Smooth muscle cell (in vitro differentiated cells): ENCODE measurements around the gene SLC25A36. TPM values are rescaled to one million over a fixed set of nuclear protein-coding genes. Genes with fewer than 3 reads are reported as not detected.

Experiments used
- DNase-seq: peaks from one replicate; lab custom pipeline; 2025; ENCODE audit not compliant: unreplicated experiment; lab: John Stamatoyannopoulos, UW
- H2AFZ ChIP-seq: fragments of 200-600 bp; sonication (generic); 2 replicates; pipeline ENCODE4 v1.6.0; 2016; ENCODE audit warnings: antibody characterized with exemption, low read depth, mild to moderate bottlenecking
- H3F3A ChIP-seq: fragments of 200-600 bp; sonication (generic); 2 replicates; pipeline ENCODE4 v1.6.0; 2017; ENCODE audit warnings: antibody characterized with exemption, low read depth
- H3K27ac ChIP-seq: fragments of 200-600 bp; sonication (generic); 2 replicates; pipeline ENCODE4 v1.5.1; 2016; ENCODE audit warnings: low read depth, mild to moderate bottlenecking
- H3K27me3 ChIP-seq: fragments of 200-600 bp; sonication (generic); 2 replicates; pipeline ENCODE4 v1.6.1; 2016; ENCODE audit warnings: low read depth, mild to moderate bottlenecking
- H3K36me3 ChIP-seq: fragments of 200-600 bp; sonication (generic); 2 replicates; pipeline ENCODE4 v1.5.1; 2016; ENCODE audit warnings: low read depth
- H3K4me1 ChIP-seq: fragments of 200-600 bp; sonication (generic); 2 replicates; pipeline ENCODE4 v1.5.1; 2016; ENCODE audit warnings: low read depth
- H3K4me2 ChIP-seq: fragments of 200-600 bp; sonication (generic); 2 replicates; pipeline ENCODE4 v1.6.0; 2016; ENCODE audit warnings: mild to moderate bottlenecking
- H3K4me3 ChIP-seq: fragments of 200-600 bp; sonication (generic); 2 replicates; pipeline ENCODE4 v1.5.1; 2016; ENCODE audit warnings: mild to moderate bottlenecking
- H3K79me2 ChIP-seq: fragments of 200-600 bp; sonication (generic); 2 replicates; pipeline ENCODE4 v1.6.0; 2016; ENCODE audit warnings: low read depth, mild to moderate bottlenecking
- H3K9ac ChIP-seq: fragments of 200-600 bp; sonication (generic); 2 replicates; pipeline ENCODE4 v1.6.0; 2016; ENCODE audit warnings: low read depth
- H3K9me3 ChIP-seq: fragments of 200-600 bp; sonication (generic); replicated peaks from 2 replicates; pipeline ENCODE4 v1.5.1; 2016; ENCODE audit warnings: low read depth
- H4K20me1 ChIP-seq: fragments of 200-600 bp; sonication (generic); 2 replicates; pipeline ENCODE4 v1.6.0; 2016; ENCODE audit warnings: low read depth
- WGBS: methylation state at CpG from one replicate; pipeline ENCODE4 v1.1.7; 2016; ENCODE audit warnings: low lambda C conversion rate; 5-methylcytosine and 5-hydroxymethylcytosine counted together
- polyA plus RNA-seq: library from polyadenylated mRNA; unstranded; fragments of >200 nt; fragmentation: Nextera tagmentation; extraction: Ambion mirVana; gene quantifications from 2 replicates; pipeline ENCODE4 v1.2.1, GENCODE V29; 2016
- total RNA-seq: library from RNA; depleted of rRNA; stranded (reverse); fragments of >200 nt; gene quantifications from 2 replicates; pipeline ENCODE4 v1.2.3, GENCODE V29; 2014
- TF ChIP-seq, protein P1 (sequence below): fragments of 200-600 bp; sonication (generic); IDR thresholded peaks from 2 replicates; pipeline ENCODE4 v1.5.1; 2017; ENCODE audit warnings: borderline replicate concordance, mild to moderate bottlenecking, antibody characterized with exemption; ENCODE audit not compliant: insufficient read depth, poor library complexity, severe bottlenecking

SLC25A36 gene
- total and polyA plus RNA-seq, 2 experiments from 2014 or later: 27.6 to 79.2 TPM

DNA sequence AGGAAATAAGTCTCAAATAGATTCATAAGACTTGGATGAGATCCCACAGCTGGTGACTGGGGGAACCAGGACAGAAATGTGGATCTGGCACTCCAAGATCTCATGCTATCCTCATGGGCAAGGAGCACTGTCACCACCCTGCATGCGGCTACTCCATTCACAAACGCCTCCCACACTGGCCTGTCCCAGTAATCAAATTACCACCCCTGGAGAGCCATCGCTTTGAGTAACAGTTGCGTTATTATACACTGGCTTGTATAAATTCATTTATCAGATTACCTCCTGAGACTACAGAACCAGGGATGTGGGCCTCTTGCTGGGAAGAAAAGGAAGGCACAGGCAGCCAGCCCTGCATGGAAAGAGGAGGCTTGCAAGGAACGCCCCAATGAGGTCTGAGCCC lies 27.9 kb upstream of the SLC25A36 start:
- Histone ChIP-seq H3K4me1 (no peaks in the 10 kb centered on the region), H3K4me3 (no peak overlapping the region), H3K79me2 (no peaks in the 10 kb centered on the region), H3F3A (no peaks in the 10 kb centered on the region), H2AFZ (no peak overlapping the region), H4K20me1 (no peaks in the 10 kb centered on the region), H3K9ac (no peak overlapping the region), H3K9me3 (no peaks in the 10 kb centered on the region), H3K27me3 (peaks cover 35% of the 10 kb centered on the region), H3K36me3 (no peaks in the 10 kb centered on the region), H3K4me2 (no peak overlapping the region), H3K27ac (no peak overlapping the region)
- 92% methylated on average over 5 of the region's 5 CpGs for WGBS
- TF ChIP-seq, protein P1, sequence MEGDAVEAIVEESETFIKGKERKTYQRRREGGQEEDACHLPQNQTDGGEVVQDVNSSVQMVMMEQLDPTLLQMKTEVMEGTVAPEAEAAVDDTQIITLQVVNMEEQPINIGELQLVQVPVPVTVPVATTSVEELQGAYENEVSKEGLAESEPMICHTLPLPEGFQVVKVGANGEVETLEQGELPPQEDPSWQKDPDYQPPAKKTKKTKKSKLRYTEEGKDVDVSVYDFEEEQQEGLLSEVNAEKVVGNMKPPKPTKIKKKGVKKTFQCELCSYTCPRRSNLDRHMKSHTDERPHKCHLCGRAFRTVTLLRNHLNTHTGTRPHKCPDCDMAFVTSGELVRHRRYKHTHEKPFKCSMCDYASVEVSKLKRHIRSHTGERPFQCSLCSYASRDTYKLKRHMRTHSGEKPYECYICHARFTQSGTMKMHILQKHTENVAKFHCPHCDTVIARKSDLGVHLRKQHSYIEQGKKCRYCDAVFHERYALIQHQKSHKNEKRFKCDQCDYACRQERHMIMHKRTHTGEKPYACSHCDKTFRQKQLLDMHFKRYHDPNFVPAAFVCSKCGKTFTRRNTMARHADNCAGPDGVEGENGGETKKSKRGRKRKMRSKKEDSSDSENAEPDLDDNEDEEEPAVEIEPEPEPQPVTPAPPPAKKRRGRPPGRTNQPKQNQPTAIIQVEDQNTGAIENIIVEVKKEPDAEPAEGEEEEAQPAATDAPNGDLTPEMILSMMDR: no peak
- no peak for DNase-seq

DNA sequence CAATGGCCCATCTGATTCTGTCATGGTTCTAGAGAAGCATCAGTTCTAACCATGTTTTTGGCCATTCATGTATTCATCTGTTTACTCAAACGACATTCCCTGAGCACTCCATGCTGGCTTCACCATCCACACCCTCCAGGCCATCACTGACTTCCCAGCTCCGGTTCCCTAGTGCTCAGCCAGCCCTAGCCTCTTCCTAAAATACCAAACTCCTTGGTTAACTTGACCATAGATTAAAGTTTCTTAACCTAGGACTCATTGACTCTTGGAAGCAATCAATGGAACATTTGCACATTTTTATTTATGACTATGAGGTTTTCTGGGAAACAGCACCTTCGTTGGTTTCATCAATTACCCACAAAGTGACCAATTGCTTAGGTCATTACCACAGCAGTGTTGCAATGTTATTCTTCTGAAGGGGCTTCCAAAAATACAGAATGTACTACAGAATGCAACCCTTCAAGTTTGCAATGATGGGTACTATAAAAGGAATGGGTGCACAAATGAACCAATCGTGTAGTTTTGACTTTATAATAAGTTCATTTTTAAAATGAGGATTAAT lies 27.2 kb upstream of the SLC25A36 start:
- H4K20me1 ChIP-seq: no peaks in the 10 kb centered on the region
- no peak overlapping the region for H2AFZ ChIP-seq
- H3K9ac ChIP-seq: no peak overlapping the region
- no peaks in the 10 kb centered on the region for H3K79me2 ChIP-seq
- H3K36me3 ChIP-seq: no peaks in the 10 kb centered on the region
- H3K27me3 ChIP-seq: peaks cover 35% of the 10 kb centered on the region
- H3K4me3 ChIP-seq: no peak overlapping the region
- no peak for DNase-seq
- no peaks in the 10 kb centered on the region for H3F3A ChIP-seq
- H3K9me3 ChIP-seq: no peaks in the 10 kb centered on the region
- H3K4me1 ChIP-seq: no peaks in the 10 kb centered on the region
- H3K4me2 ChIP-seq: no peak overlapping the region
- TF ChIP-seq, protein P1: no peak
- WGBS: 87% methylated on average over 4 of the region's 4 CpGs
- no peak overlapping the region for H3K27ac ChIP-seq

DNA sequence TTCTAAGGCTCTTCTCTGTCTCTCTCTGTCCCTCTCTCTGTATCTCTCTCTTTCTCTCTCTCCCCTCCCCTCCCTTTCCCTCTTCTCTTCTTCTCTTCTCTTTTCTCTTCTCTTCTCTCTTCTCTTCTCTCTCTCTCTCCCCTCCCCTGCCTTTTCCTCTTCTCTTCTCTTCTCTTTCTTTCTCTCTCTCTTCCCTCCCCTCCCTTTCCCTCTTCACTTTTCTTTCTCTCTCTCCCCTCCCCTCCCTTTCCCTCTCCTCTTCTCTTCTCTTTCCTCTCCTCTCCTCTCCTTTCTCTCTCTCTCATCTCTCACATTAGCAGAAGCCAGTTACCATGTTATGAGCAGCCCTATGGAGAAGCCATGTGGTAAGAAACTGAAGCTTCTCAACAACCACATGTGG lies 25.0 kb upstream of the SLC25A36 start:
- no peaks in the 10 kb centered on the region for H3K79me2 ChIP-seq
- no peak overlapping the region for H3K27ac ChIP-seq
- no peak for DNase-seq
- H3F3A ChIP-seq: no peaks in the 10 kb centered on the region
- H3K27me3 ChIP-seq: peaks cover 41% of the 10 kb centered on the region
- H3K9me3 ChIP-seq: no peaks in the 10 kb centered on the region
- TF ChIP-seq, protein P1: no peak
- H4K20me1 ChIP-seq: no peaks in the 10 kb centered on the region
- no peak overlapping the region for H2AFZ ChIP-seq
- no peaks in the 10 kb centered on the region for H3K4me1 ChIP-seq
- H3K36me3 ChIP-seq: no peaks in the 10 kb centered on the region
- H3K4me3 ChIP-seq: no peak overlapping the region
- no peak overlapping the region for H3K4me2 ChIP-seq
- no peak overlapping the region for H3K9ac ChIP-seq

DNA sequence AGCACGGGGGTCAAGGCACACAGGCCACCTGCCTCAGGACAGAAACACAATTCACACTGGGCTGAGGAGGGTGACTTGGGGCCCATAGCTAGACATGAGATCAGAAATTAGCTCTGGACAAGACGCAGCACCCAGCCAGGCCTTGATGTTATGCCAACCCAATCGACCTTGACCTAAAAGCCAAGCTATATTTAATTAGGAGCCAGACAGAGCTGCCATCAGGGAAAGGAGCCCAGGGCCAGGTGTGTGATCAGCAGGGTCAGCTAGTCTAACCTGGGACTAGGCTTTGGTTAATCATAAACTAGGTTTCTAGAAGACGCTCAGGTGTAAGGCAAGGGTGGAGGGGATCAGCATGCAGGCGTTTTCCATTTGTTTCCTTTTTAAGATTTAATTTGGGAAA lies 23.9 kb upstream of the SLC25A36 start:
- Histone ChIP-seq H3K4me2 (no peak overlapping the region), H3K4me3 (no peak overlapping the region), H2AFZ (no peak overlapping the region), H4K20me1 (no peaks in the 10 kb centered on the region), H3K36me3 (no peaks in the 10 kb centered on the region), H3K4me1 (no peaks in the 10 kb centered on the region), H3K9me3 (no peaks in the 10 kb centered on the region), H3F3A (no peaks in the 10 kb centered on the region), H3K79me2 (no peaks in the 10 kb centered on the region), H3K27ac (no peak overlapping the region), H3K27me3 (peaks cover 41% of the 10 kb centered on the region), H3K9ac (no peak overlapping the region)
- TF ChIP-seq, protein P1: no peak
- DNase-seq: no peak
- WGBS: 90% methylated on average over 5 of the region's 5 CpGs
